Large intestine (tissue), 3 donors: ENCODE data around the gene TGFBR3L. TPM values are rescaled to one million over a fixed set of nuclear protein-coding genes. Genes with fewer than 3 reads are reported as not detected.

Source experiments
- DNase-seq, 2 donors: peaks; one replicate each; pipeline versions ENCODE4 v3.0.0 to v3.0.0-alpha.2; 2013
- H3K27ac ChIP-seq: one replicate; pipeline ENCODE4 v1.5.1; 2013; ENCODE audit warnings: low read length
- H3K27me3 ChIP-seq: 2 replicates; pipeline ENCODE4 v1.6.1; 2013; ENCODE audit warnings: low read length; ENCODE audit not compliant: control insufficient read depth, insufficient read depth
- H3K36me3 ChIP-seq: 2 replicates; pipeline ENCODE4 v1.6.1; 2013; ENCODE audit warnings: low read length; ENCODE audit not compliant: control insufficient read depth, insufficient read depth
- H3K4me1 ChIP-seq: one replicate; pipeline ENCODE4 v1.6.1; 2013; ENCODE audit warnings: low read length; ENCODE audit not compliant: control insufficient read depth, insufficient read depth
- H3K4me3 ChIP-seq: one replicate; pipeline ENCODE4 v1.5.1; 2013; ENCODE audit warnings: low read length
- H3K9me3 ChIP-seq: one replicate; pipeline ENCODE4 v1.6.1; 2013; ENCODE audit warnings: mild to moderate bottlenecking, low read depth, low read length, moderate library complexity; ENCODE audit not compliant: control insufficient read depth
- WGBS: methylation state at CpG from one replicate; pipeline ENCODE4 v1.1.5; 2013; ENCODE audit warnings: low lambda C conversion rate; ENCODE audit not compliant: insufficient coverage; 5-methylcytosine and 5-hydroxymethylcytosine counted together
- polyA plus RNA-seq: library from polyadenylated mRNA; unstranded; fragments of 120-200 nt; gene quantifications from one replicate; pipeline ENCODE4 v1.2.1, GENCODE V29; 2013

The TGFBR3L gene
- polyA plus RNA-seq, 1 donor, result 1.4 TPM

GRCh38 chr19:7897292-7897691 is 17.3 kb upstream of the TGFBR3L start:
- peaks cover 10% of the 10 kb centered on the region for H3K9me3 ChIP-seq
- peak overlapping the region; percentile 56 for H3K27ac ChIP-seq
- H3K4me1 ChIP-seq, result peaks cover 12% of the 10 kb centered on the region
- no peaks in the 10 kb centered on the region for H3K27me3 ChIP-seq
- WGBS, result no CpG with 5 or more reads among the region's 11 CpGs
- DNase-seq, result peak; percentile 59 to 75
- H3K36me3 ChIP-seq, result no peaks in the 10 kb centered on the region
- H3K4me3 ChIP-seq, result no peak overlapping the region

DNA sequence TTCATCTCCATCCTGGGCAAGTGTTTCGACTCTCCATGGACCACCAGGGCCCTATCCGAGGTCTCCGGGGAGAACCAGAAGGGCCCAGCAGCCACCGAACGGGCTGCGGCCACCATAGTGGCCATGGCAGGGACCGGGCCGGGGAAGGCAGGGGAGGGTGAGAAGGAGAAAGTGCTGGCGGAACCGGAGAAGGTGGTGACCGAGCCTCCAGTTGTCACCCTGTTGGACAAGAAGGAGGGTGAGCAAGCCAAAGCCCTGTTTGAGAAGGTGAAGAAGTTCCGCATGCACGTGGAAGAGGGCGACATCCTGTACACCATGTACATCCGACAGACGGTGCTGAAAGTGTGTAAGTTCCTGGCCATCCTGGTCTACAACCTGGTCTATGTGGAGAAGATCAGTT is 15.7 kb upstream of the TGFBR3L start:
- Histone ChIP-seq H3K4me1 (peaks cover 18% of the 10 kb centered on the region), H3K4me3 (no peak overlapping the region), H3K36me3 (no peaks in the 10 kb centered on the region), H3K9me3 (peaks cover 10% of the 10 kb centered on the region), H3K27ac (no peak overlapping the region), H3K27me3 (no peaks in the 10 kb centered on the region)
- no CpG with 5 or more reads among the region's 16 CpGs for WGBS
- no peak for DNase-seq

DNA sequence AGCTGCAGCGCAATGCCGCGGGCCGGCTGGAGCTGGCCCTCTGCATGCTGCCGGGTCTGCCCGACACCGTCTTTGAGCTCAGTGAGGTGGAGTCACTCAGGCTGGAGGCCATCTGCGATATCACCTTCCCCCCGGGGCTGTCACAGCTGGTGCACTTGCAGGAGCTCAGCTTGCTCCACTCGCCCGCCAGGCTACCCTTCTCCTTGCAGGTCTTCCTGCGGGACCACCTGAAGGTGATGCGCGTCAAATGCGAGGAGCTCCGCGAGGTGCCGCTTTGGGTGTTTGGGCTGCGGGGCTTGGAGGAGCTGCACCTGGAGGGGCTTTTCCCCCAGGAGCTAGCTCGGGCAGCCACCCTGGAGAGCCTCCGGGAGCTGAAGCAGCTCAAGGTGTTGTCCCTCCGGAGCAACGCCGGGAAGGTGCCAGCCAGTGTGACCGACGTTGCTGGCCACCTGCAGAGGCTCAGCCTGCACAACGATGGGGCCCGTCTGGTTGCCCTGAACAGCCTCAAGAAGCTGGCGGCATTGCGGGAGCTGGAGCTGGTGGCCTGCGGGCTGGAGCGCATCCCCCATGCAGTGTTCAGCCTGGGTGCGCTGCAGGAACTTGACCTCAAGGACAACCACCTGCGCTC is 14.8 kb upstream of the TGFBR3L start:
- peaks cover 16% of the 10 kb centered on the region for H3K4me1 ChIP-seq
- H3K4me3 ChIP-seq, result no peak overlapping the region
- peaks cover 10% of the 10 kb centered on the region for H3K9me3 ChIP-seq
- no peaks in the 10 kb centered on the region for H3K27me3 ChIP-seq
- no peaks in the 10 kb centered on the region for H3K36me3 ChIP-seq
- WGBS, result no CpG with 5 or more reads among the region's 34 CpGs
- no peak overlapping the region for H3K27ac ChIP-seq
- DNase-seq, result no peak

DNA sequence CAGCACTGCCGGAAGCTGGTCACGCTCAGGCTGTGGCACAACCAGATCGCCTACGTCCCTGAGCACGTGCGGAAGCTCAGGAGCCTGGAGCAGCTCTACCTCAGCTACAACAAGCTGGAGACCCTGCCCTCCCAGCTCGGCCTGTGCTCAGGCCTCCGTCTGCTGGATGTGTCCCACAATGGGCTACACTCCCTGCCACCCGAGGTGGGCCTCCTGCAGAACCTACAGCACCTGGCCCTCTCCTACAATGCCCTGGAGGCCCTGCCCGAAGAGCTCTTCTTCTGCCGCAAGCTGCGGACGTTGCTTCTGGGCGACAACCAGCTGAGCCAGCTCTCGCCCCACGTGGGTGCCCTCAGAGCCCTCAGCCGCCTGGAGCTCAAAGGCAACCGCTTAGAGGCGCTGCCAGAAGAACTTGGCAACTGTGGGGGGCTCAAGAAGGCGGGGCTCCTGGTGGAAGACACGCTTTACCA is 14.2 kb upstream of the TGFBR3L start:
- no peak overlapping the region for H3K27ac ChIP-seq
- H3K9me3 ChIP-seq, result peaks cover 10% of the 10 kb centered on the region
- WGBS, result no CpG with 5 or more reads among the region's 21 CpGs
- no peak for DNase-seq
- no peak overlapping the region for H3K4me3 ChIP-seq
- no peaks in the 10 kb centered on the region for H3K27me3 ChIP-seq
- peaks cover 2% of the 10 kb centered on the region for H3K36me3 ChIP-seq
- peaks cover 20% of the 10 kb centered on the region for H3K4me1 ChIP-seq

GRCh38 chr19:7900931-7901330 is 13.7 kb upstream of the TGFBR3L start:
- Histone ChIP-seq H3K27me3 (no peaks in the 10 kb centered on the region), H3K4me3 (no peak overlapping the region), H3K9me3 (peaks cover 10% of the 10 kb centered on the region), H3K4me1 (peaks cover 20% of the 10 kb centered on the region), H3K36me3 (peaks cover 6% of the 10 kb centered on the region), H3K27ac (no peak overlapping the region)
- no peak for DNase-seq
- WGBS, result no CpG with 5 or more reads among the region's 3 CpGs

DNA sequence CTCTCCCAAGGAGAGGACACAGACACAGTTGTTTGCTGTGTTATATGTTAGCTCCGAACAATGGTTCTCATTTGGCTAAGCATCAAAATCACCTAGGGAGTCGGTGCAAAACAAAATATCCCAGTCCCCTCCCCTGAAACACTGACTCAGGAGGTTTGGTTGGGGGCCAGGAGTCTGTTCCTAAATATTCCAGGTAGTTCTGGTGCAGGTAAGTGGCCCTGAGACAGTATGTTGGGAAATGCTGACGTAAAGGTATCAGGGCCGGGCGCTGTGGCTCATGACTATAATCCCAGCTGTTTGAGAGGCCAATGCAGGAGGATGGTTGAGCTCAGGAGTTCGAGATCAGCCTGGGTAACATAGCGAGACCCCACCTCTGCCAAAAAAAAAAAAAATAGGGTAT is 13.3 kb upstream of the TGFBR3L start:
- no CpG with 5 or more reads among the region's 7 CpGs for WGBS
- peaks cover 9% of the 10 kb centered on the region for H3K36me3 ChIP-seq
- H3K27me3 ChIP-seq, result no peaks in the 10 kb centered on the region
- no peak overlapping the region for H3K27ac ChIP-seq
- no peak overlapping the region for H3K4me3 ChIP-seq
- DNase-seq, result no peak
- peaks cover 20% of the 10 kb centered on the region for H3K4me1 ChIP-seq
- peaks cover 10% of the 10 kb centered on the region for H3K9me3 ChIP-seq

DNA sequence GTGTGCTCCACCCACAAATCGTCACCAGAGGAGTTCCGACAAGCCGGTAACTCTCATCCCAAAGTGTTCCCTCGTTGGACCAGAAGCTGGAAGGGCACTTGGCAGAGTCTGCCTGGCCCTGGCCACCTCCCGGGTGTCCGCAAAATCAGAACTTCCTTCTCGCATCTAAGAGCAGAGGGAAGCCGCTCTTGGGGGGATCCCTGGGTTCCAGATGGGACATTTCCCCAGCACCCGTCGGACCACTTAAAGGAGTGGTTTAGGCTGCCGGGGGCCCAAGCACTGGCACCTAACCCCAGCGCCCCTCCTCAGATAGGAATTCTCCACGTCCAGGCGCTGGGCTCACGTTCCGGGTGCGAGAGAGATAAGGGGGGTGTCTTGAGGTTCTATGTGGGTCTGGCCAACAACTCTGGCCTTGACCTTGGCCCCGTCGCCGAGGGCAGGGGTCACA is 11.8 kb upstream of the TGFBR3L start:
- no CpG with 5 or more reads among the region's 20 CpGs for WGBS
- H3K27ac ChIP-seq, result peak overlapping the region; percentile 66
- H3K4me1 ChIP-seq, result peaks cover 15% of the 10 kb centered on the region
- peak overlapping the region; percentile 68 for H3K4me3 ChIP-seq
- H3K9me3 ChIP-seq, result peaks cover 10% of the 10 kb centered on the region
- no peak for DNase-seq
- H3K27me3 ChIP-seq, result no peaks in the 10 kb centered on the region
- H3K36me3 ChIP-seq, result peaks cover 13% of the 10 kb centered on the region

DNA sequence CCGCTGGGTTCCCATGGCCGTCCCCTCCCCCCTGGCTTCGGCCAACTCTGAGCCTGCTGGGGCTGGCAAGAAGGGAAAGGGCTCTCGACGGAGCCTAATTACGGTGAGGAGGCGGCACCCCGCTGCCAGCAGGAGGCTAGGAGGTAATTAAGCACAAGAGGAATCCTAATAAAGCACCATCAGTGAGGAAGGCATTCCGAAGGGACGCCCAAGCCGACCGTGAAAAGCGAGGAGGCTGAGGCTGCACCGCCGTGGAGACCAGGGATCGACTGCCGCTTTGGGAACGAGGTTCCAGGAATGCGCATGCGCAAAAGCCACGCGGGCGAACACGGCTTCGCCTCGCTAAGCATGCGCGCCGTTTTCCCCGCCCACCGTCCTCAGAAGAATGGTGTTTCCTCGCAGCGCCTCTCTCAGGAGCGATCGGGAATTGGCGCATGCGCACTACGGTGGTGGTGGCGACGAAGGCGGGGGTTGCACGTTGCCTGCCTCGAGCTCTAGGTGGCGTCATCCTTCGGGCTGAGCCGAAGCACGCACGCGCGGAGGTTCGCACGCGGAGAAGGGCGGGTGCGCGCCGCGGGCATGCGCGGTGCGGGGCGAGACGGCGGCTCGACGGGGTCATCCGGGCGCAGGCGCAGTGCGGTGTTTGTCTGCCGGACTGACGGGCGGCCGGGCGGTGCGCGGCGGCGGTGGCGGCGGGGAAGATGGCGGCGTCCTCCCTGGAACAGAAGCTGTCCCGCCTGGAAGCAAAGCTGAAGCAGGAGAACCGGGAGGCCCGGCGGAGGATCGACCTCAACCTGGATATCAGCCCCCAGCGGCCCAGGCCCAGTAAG is 11.2 kb upstream of the TGFBR3L start, which contains the start of gene MAP2K7:
MAP2K7 (plus strand) TSS at position 634 of the 830 bp plus-strand sequence; CDS start at position 702, 68 bp downstream.
- Histone ChIP-seq H3K27ac (peak within 1 kb of the TSS; percentile 78), H3K36me3 (peaks cover 13% of the 10 kb centered on the region), H3K4me3 (peak within 1 kb of the TSS; percentile 96), H3K9me3 (peaks cover 10% of the 10 kb centered on the region), H3K27me3 (no peaks in the 10 kb centered on the region), H3K4me1 (peaks cover 15% of the 10 kb centered on the region)
- no CpG with 5 or more reads among the region's 89 CpGs for WGBS
- DNase-seq, result peak; percentile 99 to 100

DNA sequence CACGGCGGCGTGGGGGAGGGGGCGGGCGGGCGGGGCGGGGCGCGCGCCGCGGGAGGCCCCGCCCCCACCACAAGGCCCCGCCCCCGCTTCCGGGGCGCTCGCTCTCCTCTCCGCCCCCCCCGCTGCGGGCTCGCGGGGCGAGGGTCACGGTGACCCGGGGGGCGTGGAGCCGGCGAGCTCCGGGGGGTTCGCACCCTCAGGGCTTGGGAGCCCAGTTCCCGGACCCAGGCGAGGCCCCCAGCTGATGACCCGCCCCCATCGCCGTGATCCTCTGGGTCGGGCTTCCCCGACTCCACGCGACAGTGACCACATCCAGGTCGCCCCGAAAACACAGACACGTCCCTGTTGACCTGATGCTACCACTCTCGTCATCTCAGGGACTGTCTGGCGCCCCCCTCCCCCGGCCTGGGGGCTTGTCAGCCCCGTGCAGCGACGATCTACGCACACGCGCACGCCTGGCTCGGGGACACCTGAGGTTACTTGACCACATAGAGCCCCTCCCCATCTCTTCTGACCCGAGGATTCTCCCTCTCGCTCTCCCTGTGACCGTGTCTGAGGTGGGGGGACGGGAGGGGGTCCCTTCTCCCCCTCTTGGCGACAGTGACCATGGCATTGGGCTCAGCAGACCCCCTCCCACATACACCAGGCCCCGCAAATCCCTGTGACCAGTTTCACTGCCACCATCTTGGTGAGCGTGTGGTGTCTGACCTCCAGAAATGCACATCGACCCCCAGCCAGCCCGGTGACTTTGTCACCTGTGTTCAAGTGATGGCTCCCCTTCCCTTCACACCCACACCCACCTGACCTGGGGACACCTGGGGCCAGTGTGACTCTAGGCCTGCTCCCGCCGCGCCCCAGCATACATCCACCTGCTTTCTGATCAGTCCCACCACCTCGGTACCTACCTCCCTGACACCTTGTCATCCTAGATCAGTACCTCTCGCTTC is 10.3 kb upstream of the TGFBR3L start:
- H3K27me3 ChIP-seq, result no peaks in the 10 kb centered on the region
- peaks cover 7% of the 10 kb centered on the region for H3K9me3 ChIP-seq
- peak overlapping the region; percentile 96 for H3K4me3 ChIP-seq
- H3K4me1 ChIP-seq, result peaks cover 15% of the 10 kb centered on the region
- DNase-seq, result peak in 1 of 2 donors; percentile 58
- peak overlapping the region; percentile 78 for H3K27ac ChIP-seq
- peaks cover 17% of the 10 kb centered on the region for H3K36me3 ChIP-seq
- WGBS, result no CpG with 5 or more reads among the region's 68 CpGs

- peak overlapping the region; percentile 96 for H3K4me3 ChIP-seq
- no peaks in the 10 kb centered on the region for H3K9me3 ChIP-seq
- no CpG with 5 or more reads among the region's 10 CpGs for WGBS
- peaks cover 15% of the 10 kb centered on the region for H3K4me1 ChIP-seq
- DNase-seq, result no peak
- no peak overlapping the region for H3K27ac ChIP-seq
- H3K27me3 ChIP-seq, result no peaks in the 10 kb centered on the region
- peaks cover 23% of the 10 kb centered on the region for H3K36me3 ChIP-seq
Measured at GRCh38 chr19:7905268-7905667, 9.4 kb upstream of the TGFBR3L start.
